Inferior parietal cortex (tissue), 1 donor: ENCODE results near the gene CCL5.
A peak's percentile ranks its signal among the peaks of the same experiment; 100 is the strongest.

Experiments
- DNase-seq: peaks from one replicate; pipeline ENCODE4 v3.0.0-alpha.2; 2016; ENCODE audit errors: extremely low spot score

The CCL5 gene

GRCh38 chr17:35867574-35867973, 12.6 kb downstream of the CCL5 start:
- DNase-seq: no peak

- no peak for DNase-seq
These were observed 13.7 kb downstream of the CCL5 start for GRCh38 chr17:35866341-35866950.

- no peak for DNase-seq
These were observed 14.5 kb downstream of the CCL5 start for GRCh38 chr17:35865412-35866340.

DNA sequence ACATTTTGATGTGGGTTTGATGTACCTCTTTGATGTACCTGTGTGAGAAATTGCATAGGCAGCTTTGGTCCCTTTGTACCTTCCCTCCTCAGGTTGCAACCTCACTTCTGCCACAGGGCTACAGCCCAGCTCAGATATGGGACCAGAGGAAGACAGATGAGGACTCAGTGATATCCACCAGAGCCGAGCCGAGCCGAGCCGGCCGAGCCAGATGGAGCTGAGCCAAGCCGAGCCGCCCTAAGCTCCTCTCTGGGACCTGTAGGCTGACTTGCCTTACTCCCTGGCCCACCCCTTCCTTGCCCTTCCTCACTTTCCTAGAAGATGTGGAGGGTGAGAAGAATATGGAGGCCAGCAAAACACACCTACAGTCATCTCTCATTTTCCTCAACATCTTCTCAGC, 15.3 kb downstream of the CCL5 start:
- DNase-seq: no peak

DNA sequence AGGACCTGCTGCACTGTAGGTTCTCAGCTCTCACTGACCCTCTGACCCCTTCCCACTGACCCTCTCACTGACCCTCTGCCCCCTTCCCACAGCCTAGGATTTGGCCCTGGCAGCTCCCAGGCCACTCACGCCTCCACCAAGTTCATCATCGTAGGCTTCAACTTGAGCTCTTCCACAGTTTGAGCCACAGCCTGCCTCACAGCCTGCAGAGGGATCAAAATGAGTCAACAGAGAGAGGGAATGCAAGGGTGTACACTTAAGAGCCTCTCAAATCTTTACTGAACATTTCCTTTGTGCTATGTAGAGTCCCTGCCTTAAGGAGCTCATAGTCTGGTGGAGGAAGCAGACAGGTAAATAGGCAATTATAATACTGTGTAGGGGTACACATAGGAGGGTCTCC, 23.6 kb downstream of the CCL5 start:
- DNase-seq: no peak

- no peak for DNase-seq
These were observed 24.2 kb downstream of the CCL5 start for GRCh38 chr17:35855965-35856364.

DNA sequence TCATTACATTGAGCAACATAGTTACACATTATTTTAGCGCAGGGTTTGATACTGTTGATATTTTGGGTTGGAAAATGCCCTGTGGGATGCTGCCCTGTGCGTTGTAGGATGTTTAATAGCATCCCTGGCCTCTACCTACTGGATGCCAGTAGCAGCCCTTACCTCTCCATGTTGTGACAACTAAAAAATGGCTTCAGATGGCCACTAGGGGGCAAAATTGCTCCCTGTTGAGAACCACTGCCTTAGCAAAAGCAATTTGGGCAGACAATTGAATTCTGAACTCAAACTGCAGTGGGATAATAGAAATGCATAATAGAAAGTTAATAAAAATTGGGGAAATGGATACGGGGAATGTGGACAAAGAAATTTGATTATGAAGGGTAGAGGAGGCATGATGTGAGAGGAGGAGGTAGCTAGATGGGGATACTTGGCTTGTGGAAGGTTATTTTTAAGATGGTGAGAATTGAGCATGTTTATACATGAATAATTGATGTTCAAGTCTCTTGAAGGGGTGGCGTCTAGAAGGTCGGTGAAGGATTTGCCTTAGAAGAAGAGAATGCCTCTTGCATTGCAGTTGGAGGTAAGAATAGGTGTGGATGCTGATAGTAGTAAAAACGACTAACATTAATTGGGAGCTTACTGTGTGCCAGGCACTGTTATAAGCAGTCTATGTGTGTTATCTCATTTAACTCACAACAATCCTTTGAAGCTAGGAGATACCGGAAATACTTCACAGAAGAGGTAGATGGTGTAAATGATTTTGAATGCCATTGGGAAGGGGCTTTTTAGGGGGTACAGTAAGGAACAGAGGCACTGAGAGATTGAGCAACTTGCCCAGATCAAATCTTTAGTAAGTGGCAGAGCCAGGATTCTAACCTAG, 30.5 kb downstream of the CCL5 start:
- peak; percentile 72 for DNase-seq

DNA sequence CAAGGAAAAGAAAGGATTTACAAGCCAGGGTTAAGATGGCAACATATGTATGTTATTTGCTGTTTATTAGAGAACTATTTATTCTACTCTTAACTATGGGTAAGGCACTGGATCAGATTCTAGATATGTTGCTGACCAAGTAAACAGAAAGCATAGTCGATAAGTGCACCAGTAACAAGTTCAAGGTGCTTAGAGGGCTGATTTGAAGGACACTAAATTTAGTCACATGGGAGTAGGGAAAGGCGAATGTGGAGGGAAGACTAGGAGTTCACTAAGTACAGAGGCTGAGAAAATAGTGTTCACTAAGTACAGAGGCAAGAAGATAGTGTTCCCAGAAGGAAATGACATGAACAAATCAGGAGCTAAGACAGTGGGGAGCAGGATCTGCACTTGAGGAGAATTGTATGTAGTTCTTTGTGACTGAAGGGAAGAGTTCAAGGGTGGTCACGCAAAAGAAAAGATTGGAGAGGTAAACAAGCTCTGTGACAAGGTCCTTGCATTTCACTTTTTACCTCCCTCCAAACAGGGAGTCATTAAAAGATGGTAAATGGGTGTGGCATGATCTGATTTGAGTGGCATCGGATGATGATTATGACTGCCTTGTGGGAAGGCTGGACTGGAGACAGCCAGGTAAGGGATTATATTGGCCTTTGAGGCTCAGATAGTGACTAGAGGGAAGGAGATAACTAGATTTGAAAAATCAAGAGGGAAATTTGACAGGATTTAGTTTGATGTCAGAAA, 32.4 kb downstream of the CCL5 start:
- no peak for DNase-seq

DNA sequence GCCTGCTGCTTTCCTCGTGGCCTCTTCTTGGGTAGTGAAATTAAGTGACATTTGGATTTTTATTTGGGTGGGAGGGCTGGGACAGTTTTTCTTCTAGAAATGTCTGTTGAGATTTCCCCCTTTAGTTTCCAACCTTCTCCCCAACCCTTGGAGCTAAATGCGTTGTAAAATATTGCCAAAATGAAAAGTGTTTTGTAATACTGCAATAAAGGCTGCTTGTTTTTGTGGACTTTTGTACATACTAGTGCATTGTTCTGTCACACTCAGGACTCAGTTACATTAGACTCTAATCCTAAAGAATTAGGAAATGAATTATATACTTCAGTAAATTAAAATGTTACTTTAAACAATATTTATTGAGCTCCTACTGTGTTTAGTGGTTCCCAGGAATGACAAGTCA, 33.2 kb downstream of the CCL5 start:
- no peak for DNase-seq

DNA sequence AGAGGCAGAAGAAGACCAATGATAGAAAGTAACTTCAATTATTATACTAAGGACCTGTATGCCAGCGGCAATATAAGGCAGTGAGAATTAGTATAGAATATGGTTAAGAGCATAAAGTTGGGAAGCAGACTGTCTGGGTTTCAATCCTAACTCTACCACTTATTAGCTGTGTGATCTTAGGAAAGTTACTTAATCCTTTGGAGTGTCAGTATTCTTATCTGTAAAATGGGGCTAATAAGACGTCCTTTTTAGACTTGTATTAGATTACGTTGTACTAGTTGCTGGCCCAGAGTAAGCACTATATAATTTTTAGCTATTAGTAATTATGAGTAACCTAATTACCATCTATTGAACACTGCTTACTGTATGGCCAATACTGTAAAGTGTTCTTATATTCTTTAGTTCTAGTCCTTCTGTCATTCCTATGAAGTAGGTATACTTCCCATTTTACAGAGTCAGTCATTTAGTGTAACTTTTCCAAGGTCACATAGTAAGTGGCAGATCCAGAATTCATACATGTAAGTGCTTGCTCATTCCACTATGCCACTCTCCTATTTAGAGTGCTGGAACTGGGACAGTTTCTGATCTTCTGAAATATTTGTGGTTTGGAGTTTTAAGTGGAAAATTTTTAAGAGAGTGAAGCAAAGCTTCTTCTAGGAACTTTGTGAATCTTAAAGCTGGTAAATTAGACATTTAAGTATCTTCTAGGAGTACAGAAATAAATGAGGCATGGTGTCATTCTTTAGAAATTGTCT, 33.9 kb downstream of the CCL5 start:
- no peak for DNase-seq

DNA sequence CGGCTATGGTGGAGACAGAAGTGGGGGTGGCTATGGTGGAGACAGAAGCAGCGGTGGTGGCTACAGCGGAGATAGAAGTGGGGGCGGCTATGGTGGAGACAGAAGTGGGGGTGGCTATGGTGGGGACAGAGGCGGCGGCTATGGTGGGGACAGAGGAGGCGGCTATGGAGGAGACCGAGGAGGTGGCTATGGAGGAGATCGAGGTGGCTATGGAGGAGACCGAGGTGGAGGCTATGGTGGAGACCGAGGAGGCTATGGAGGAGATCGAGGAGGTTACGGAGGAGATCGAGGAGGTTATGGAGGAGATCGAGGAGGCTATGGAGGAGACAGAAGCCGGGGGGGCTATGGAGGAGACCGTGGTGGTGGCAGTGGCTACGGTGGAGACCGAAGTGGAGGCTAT, 35.6 kb downstream of the CCL5 start:
- no peak for DNase-seq

GRCh38 chr17:35843698-35844097, 36.5 kb downstream of the CCL5 start:
- no peak for DNase-seq

DNA sequence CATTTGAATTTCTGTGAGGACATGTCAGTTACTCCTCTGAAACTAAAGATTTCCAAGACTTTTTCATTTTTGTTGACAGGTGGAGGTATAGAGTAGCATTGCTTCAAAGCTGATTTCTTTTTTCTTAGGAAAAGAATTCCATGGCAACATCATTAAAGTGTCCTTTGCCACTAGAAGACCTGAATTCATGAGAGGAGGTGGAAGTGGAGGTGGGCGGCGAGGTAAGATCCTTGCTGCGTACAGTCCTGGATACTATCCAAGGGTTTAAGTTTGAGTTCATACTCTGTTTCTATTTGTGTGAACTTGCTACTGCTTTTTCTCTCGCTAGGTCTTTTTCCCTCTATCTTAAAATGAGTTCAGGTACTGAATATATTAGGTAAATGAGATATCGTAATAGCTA, 37.9 kb downstream of the CCL5 start:
- no peak for DNase-seq

GRCh38 chr17:35841505-35841904, 38.7 kb downstream of the CCL5 start:
- peak; percentile 12 for DNase-seq

DNA sequence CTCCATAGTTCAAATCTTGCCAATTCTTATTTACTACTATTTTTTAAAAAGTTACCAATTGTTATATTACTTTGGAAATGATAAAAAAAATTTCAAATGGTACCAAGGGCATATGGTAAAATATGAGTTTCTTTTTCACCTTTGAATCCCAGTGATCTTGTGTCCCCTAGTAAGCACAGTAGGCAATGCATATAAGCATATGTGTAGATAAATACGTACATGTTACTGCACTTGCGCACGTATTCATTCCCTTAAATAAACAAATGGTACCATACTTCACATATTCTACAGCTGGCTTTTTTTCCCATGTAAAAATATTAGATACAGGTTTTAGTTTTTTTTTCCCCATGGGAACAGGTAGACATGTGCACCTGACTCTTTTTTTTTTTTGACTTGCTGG, 39.1 kb downstream of the CCL5 start:
- no peak for DNase-seq

- no peak for DNase-seq
These were observed 55.0 kb downstream of the CCL5 start for GRCh38 chr17:35825206-35825605.
